NB4 (cell line): ENCODE results near the gene STK38.

ENCODE experiments used
- MYC ChIP-seq: IDR thresholded peaks from 2 replicates; pipeline ENCODE4 v1.6.1; 2011; ENCODE audit warnings: low read depth, low read length
- POLR2A ChIP-seq: IDR thresholded peaks from 2 replicates; pipeline ENCODE4 v1.6.1; 2011; ENCODE audit warnings: mild to moderate bottlenecking; ENCODE audit not compliant: insufficient read length; ENCODE audit errors: extremely low read depth
- TF ChIP-seq, protein P1 (sequence below): IDR thresholded peaks from one replicate; pipeline ENCODE4 v1.5.1; 2012; ENCODE audit warnings: low read depth, low read length
- TF ChIP-seq, protein P2 (sequence below): IDR thresholded peaks from 2 replicates; pipeline ENCODE4 v1.6.1; 2011; ENCODE audit warnings: low read depth, low read length

DNA sequence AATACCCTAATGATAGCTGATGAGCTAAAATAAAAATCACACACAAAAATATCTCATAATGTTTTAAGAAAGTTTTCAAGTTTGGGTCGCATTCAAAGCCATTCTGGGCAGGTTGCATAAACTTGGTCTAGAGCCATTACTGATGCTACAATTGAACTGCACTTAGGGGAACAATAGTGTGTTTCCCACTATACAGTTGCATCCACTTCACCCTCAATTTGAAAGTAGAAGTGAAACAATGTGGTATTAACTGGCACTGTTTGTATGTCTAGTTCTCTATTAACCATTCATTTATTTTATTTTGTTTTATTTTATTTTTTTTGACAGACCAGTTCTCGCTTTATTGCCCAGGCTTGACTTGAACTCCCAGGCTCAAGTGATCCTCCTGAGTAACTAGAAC is 23.0 kb upstream of the STK38 start:
- no peak for TF ChIP-seq POLR2A
- TF ChIP-seq, protein P1, sequence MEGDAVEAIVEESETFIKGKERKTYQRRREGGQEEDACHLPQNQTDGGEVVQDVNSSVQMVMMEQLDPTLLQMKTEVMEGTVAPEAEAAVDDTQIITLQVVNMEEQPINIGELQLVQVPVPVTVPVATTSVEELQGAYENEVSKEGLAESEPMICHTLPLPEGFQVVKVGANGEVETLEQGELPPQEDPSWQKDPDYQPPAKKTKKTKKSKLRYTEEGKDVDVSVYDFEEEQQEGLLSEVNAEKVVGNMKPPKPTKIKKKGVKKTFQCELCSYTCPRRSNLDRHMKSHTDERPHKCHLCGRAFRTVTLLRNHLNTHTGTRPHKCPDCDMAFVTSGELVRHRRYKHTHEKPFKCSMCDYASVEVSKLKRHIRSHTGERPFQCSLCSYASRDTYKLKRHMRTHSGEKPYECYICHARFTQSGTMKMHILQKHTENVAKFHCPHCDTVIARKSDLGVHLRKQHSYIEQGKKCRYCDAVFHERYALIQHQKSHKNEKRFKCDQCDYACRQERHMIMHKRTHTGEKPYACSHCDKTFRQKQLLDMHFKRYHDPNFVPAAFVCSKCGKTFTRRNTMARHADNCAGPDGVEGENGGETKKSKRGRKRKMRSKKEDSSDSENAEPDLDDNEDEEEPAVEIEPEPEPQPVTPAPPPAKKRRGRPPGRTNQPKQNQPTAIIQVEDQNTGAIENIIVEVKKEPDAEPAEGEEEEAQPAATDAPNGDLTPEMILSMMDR, result no peak
- TF ChIP-seq, protein P2, sequence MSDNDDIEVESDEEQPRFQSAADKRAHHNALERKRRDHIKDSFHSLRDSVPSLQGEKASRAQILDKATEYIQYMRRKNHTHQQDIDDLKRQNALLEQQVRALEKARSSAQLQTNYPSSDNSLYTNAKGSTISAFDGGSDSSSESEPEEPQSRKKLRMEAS, result no peak
- TF ChIP-seq MYC, result no peak
